Measurements from ENCODE around the gene MYH9.

DNA sequence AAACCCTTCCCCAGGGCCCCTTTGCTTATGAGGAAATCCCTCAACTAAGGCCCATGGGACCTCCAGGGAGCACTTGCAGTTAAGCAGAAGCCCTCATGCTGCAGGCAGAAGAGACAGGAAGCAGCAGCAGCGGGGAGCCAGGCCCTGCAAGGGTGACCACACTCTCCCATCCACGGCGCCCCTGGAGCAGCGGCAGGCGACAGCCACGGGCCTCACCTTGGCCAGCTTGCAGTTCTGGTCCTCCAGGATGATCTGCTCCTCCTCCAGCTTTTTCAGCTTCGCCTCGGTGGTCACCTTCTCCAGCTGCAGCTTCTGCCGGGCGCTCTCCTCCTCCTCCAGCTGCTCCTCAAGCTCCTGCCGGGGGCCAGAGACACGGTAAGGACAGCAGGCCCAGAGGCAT lies 87.9 kb downstream of the MYH9 start:
- TF ChIP-seq POLR2AphosphoS5 (IDR thresholded peaks at IDR 0.05; ENCODE audit: low read depth, low read length) = no peak
- TF ChIP-seq, protein P1, sequence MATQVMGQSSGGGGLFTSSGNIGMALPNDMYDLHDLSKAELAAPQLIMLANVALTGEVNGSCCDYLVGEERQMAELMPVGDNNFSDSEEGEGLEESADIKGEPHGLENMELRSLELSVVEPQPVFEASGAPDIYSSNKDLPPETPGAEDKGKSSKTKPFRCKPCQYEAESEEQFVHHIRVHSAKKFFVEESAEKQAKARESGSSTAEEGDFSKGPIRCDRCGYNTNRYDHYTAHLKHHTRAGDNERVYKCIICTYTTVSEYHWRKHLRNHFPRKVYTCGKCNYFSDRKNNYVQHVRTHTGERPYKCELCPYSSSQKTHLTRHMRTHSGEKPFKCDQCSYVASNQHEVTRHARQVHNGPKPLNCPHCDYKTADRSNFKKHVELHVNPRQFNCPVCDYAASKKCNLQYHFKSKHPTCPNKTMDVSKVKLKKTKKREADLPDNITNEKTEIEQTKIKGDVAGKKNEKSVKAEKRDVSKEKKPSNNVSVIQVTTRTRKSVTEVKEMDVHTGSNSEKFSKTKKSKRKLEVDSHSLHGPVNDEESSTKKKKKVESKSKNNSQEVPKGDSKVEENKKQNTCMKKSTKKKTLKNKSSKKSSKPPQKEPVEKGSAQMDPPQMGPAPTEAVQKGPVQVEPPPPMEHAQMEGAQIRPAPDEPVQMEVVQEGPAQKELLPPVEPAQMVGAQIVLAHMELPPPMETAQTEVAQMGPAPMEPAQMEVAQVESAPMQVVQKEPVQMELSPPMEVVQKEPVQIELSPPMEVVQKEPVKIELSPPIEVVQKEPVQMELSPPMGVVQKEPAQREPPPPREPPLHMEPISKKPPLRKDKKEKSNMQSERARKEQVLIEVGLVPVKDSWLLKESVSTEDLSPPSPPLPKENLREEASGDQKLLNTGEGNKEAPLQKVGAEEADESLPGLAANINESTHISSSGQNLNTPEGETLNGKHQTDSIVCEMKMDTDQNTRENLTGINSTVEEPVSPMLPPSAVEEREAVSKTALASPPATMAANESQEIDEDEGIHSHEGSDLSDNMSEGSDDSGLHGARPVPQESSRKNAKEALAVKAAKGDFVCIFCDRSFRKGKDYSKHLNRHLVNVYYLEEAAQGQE (IDR thresholded peaks at IDR 0.05; ENCODE audit: insufficient read depth in 1 of 2, low read depth in 2 of 2, low read length in 1 of 2) = no peak

All from Panc1 (cell line).